Tibial nerve (tissue), 4 donors: ENCODE measurements around the gene TGFA. TPM values are rescaled to one million over a fixed set of nuclear protein-coding genes. Genes with fewer than 3 reads are reported as not detected.

ENCODE experiments used
- DNase-seq, 2 donors: peaks; one replicate each; pipeline ENCODE4 v3.0.0-alpha.2; 2019; ENCODE audit warnings: low spot score in 2 of 2
- H3K27ac ChIP-seq, 4 donors: fragments of 200-600 bp; sonication (generic) in 3 of 4; one replicate each; pipeline ENCODE4 v1.5.1; 2017 to 2019; ENCODE audit warnings: mild to moderate bottlenecking in 1 of 4
- H3K27me3 ChIP-seq, 2 donors: fragments of 200-600 bp; sonication (generic) in 1 of 2; one replicate each; pipeline versions ENCODE4 v1.5.1 to v1.6.0; 2017 to 2019
- H3K36me3 ChIP-seq, 3 donors: fragments of 200-600 bp; sonication (generic); one replicate each; pipeline ENCODE4 v1.5.1; 2018 to 2019
- H3K4me1 ChIP-seq, 4 donors: fragments of 200-600 bp; sonication (generic) in 3 of 4; one replicate each; pipeline ENCODE4 v1.5.1; 2017 to 2019
- H3K4me3 ChIP-seq, 4 donors: fragments of 200-600 bp; sonication (generic) in 3 of 4; one replicate each; pipeline ENCODE4 v1.5.1; 2017 to 2019; ENCODE audit warnings: mild to moderate bottlenecking in 1 of 4, moderate library complexity in 1 of 4
- H3K9me3 ChIP-seq, 4 donors: fragments of 200-600 bp; sonication (generic) in 3 of 4; one replicate each; pipeline ENCODE4 v1.5.1; 2017 to 2019
- CTCF ChIP-seq, 5 experiments: fragments of 200-600 bp in 3 of 5; fragments of 450-650 bp in 2 of 5; sonication (generic) in 3 of 5; IDR thresholded peaks; one replicate each; pipeline ENCODE4 v1.5.1; 2016 to 2019; ENCODE audit warnings: antibody characterized with exemption in 5 of 5, mild to moderate bottlenecking in 3 of 5, moderate library complexity in 2 of 5
- EP300 ChIP-seq, 2 donors: sonication (generic); formaldehyde crosslinking; IDR thresholded peaks; one replicate each; pipeline ENCODE4 v1.6.1; 2017; ENCODE audit warnings: antibody characterized with exemption in 2 of 2, mild to moderate bottlenecking in 1 of 2
- POLR2A ChIP-seq, 2 donors: fragments of 450-650 bp; IDR thresholded peaks; one replicate each; pipeline ENCODE4 v1.6.1; 2017; ENCODE audit warnings: antibody characterized with exemption in 2 of 2, mild to moderate bottlenecking in 2 of 2, moderate library complexity in 2 of 2
- WGBS, 2 donors: methylation state at CpG; one replicate each; pipeline ENCODE4 v1.1.5; 2018; 5-methylcytosine and 5-hydroxymethylcytosine counted together
- total RNA-seq, 4 donors: library from RNA; depleted of rRNA; stranded (reverse); fragments of >200 nt; gene quantifications; one replicate each; pipeline ENCODE4 v1.1.0, GENCODE V29; 2016

Gene TGFA
- total RNA-seq, 4 donors from 2014 or later = 3.0 to 12.6 (median 9.6) TPM

GRCh38 chr2:70549064-70549710 lies 4.4 kb downstream of the TGFA start:
- DNase-seq = no peak
- H3K9me3 ChIP-seq = no peaks in the 10 kb centered on the region
- peaks cover 0 to 16% of the 10 kb centered on the region in 2 donors for H3K27me3 ChIP-seq
- no peak overlapping the region for H3K4me3 ChIP-seq
- no peak overlapping the region for H3K27ac ChIP-seq
- H3K4me1 ChIP-seq = peaks cover 0 to 17% (median 4%) of the 10 kb centered on the region in 4 donors
- 72 to 77% methylated on average over 12 of the region's 12 CpGs for WGBS, 2 donors
- H3K36me3 ChIP-seq = no peaks in the 10 kb centered on the region
- TF ChIP-seq CTCF (IDR thresholded peaks at IDR 0.05) (no peak), POLR2A (IDR thresholded peaks at IDR 0.05) (no peak), EP300 (IDR thresholded peaks at IDR 0.05) (no peak)

GRCh38 chr2:70548233-70548632 lies 5.4 kb downstream of the TGFA start:
- H3K4me1 ChIP-seq = peaks cover 0 to 11% (median under 1%) of the 10 kb centered on the region in 4 donors
- 68 to 76% methylated on average over 6 of the region's 6 CpGs for WGBS, 2 donors
- DNase-seq = no peak
- no peak overlapping the region for H3K27ac ChIP-seq
- H3K4me3 ChIP-seq = no peak overlapping the region
- peaks cover 0 to 11% of the 10 kb centered on the region in 2 donors for H3K27me3 ChIP-seq
- H3K9me3 ChIP-seq = no peaks in the 10 kb centered on the region
- H3K36me3 ChIP-seq = no peaks in the 10 kb centered on the region
- TF ChIP-seq EP300 (IDR thresholded peaks at IDR 0.05) = no peak
- no peak for TF ChIP-seq POLR2A (IDR thresholded peaks at IDR 0.05)
- no peak for TF ChIP-seq CTCF (IDR thresholded peaks at IDR 0.05)

GRCh38 chr2:70546885-70547284 lies 6.7 kb downstream of the TGFA start:
- TF ChIP-seq POLR2A (IDR thresholded peaks at IDR 0.05) = no peak
- TF ChIP-seq CTCF (IDR thresholded peaks at IDR 0.05) = no peak
- no peak for TF ChIP-seq EP300 (IDR thresholded peaks at IDR 0.05)
- H3K9me3 ChIP-seq = no peaks in the 10 kb centered on the region
- no peak for DNase-seq
- no peak overlapping the region for H3K4me3 ChIP-seq
- no peaks in the 10 kb centered on the region for H3K27me3 ChIP-seq
- no peaks in the 10 kb centered on the region for H3K36me3 ChIP-seq
- H3K4me1 ChIP-seq = no peaks in the 10 kb centered on the region
- H3K27ac ChIP-seq = no peak overlapping the region
- WGBS, 2 donors = 72 to 80% methylated on average over 3 of the region's 3 CpGs

- 69 to 71% methylated on average over 2 of the region's 2 CpGs for WGBS, 2 donors
- DNase-seq = no peak
Observed at GRCh38 chr2:70546376-70546775, 7.2 kb downstream of the TGFA start.

More at GRCh38 chr2:70546376-70546775, 7.2 kb downstream of the TGFA start:
- H3K4me1 ChIP-seq = no peaks in the 10 kb centered on the region
- no peak overlapping the region for H3K27ac ChIP-seq
- TF ChIP-seq POLR2A (IDR thresholded peaks at IDR 0.05) (no peak), CTCF (IDR thresholded peaks at IDR 0.05) (no peak), EP300 (IDR thresholded peaks at IDR 0.05) (no peak)
- H3K27me3 ChIP-seq = no peaks in the 10 kb centered on the region
- H3K36me3 ChIP-seq = no peaks in the 10 kb centered on the region
- no peak overlapping the region for H3K4me3 ChIP-seq
- no peaks in the 10 kb centered on the region for H3K9me3 ChIP-seq
